GM19099 (cell line): ENCODE measurements around the gene GIMAP5.

ENCODE experiments used
- POLR2A ChIP-seq: IDR thresholded peaks from 3 replicates; pipeline ENCODE4 v1.6.1; 2011; ENCODE audit warnings: low read depth; ENCODE audit not compliant: insufficient read length; ENCODE audit errors: extremely low read depth

GIMAP5 gene

DNA sequence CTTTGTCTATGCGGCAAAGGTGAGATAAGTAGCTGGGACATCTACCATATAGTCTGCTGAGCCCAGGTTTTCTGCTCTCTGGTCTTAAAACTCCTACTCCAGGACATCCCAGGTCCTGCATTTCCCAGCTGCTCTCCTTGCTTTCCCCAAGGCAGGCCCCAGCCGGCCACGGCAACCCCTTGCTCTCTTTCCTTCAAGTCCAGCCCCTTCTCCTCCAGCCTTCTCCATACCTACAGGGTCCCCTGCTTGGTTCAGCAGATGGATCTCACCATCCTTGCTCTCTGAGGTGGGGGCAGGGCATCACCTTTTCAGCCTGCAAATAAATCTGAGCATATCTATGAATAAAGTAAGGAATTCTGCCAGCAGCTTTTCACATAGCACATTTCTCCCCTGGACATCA, 8.7 kb downstream of the GIMAP5 start:
- no peak for TF ChIP-seq POLR2A

DNA sequence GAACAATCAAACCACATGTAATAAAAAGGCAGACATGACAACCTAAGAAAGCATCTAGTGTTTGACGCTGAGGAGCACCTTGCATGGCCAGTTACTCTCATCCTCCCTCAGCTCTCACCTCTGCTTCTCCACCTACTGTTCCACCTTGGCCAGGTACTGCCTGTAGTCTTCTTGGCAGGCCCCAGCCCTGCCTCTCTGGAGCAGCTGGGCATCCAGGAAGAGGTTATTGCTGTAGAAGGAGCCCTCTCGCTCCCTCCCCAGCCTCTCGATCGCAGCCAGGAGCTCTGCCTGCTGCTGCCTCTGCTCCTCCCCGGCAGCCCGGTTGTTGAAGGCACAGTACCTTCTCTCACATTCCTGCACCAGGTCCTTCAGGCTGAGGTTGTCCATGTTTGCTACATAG, 9.7 kb downstream of the GIMAP5 start:
- no peak for TF ChIP-seq POLR2A

DNA sequence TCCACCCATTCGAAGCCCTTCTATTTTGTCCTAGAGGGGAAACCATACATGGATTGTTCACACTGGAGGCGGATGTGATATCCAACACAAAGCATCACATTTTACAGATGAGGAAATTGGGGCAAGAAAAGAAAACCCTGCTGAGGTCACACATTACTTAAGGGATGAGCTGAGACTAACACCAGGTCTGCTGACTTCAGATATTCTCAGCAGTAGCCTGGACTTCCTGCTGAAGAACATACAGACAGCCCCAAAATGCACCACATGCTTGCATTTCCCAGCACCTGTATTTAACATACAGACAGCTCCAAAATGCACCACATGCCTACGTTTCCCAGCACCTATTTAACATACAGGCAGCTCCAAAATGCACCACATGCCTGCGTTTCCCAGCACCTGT, 11.2 kb downstream of the GIMAP5 start:
- no peak for TF ChIP-seq POLR2A

DNA sequence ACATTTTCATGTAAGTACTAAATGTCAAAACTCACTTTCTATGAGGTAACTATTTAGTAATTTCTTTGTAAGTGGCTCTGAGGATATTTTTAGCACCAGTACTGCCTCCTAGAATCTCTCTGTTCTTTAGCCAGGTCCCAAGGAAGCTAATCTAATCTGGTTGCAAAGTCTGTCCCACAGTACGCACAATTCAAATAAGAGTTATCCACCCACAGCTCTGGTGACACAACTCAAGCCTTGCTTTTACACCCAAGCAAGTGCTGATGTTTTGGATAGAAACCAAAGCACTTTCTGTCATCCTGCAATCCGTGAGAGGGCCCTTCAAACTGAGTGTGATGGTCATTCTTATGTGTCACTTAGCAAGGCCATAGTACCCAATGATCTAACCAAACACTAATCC, 14.5 kb downstream of the GIMAP5 start:
- TF ChIP-seq POLR2A = no peak

DNA sequence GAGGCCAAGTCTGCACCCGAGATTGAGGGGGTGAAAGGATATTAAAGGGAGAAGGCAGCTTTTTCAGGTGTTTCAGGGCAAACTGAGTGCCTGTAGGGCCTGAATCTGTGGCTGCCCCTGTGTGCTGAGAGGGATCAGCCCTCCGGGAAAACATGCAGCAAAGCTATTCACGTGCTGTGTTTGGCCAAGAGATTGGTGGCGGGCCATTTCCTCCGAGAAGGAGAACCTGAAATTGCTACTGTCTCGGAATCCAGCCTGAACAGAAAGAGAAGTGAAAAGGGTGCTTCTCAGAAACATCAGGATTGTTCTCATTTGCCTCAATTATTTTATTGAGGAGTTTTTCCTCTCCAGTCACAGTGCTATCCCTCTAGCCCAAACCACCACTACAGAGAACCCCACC, 16.0 kb downstream of the GIMAP5 start:
- no peak for TF ChIP-seq POLR2A

DNA sequence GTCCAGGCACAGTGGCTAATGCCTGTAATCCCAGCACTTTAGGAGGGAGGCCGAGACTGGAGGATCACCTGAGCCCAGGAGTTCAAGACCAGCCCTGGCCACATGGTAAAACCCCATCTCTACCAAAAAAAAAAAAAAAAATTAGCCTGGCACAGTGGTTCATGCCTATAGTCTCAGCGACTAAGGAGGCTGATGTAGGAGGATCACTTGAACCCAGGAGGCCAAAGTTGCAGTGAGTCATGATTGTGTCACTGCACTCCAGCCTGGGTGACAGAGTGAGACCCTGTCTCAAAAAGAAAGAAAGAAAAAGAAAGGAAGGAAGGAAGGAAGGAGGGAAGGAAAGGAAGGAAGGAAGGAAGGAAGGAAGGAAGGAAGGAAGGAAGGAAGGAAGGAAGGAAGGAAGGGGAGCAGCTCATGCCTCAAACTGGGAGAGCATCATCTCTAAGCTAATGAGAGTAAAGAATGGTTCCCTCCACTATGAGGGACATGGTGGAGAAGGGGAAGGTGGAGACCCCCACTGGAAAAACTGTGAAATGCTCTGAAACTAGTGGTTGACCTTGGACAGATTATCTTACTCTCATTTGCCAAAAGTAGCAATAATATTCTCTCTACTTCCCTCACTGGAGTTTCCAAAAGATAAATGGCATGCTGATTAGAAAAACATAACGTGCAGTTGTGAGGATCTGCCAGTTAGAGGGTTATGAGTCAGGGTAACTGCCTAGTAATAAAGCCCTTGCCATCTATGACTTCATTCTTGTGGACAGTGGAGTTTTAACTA, 16.8 kb downstream of the GIMAP5 start:
- no peak for TF ChIP-seq POLR2A

DNA sequence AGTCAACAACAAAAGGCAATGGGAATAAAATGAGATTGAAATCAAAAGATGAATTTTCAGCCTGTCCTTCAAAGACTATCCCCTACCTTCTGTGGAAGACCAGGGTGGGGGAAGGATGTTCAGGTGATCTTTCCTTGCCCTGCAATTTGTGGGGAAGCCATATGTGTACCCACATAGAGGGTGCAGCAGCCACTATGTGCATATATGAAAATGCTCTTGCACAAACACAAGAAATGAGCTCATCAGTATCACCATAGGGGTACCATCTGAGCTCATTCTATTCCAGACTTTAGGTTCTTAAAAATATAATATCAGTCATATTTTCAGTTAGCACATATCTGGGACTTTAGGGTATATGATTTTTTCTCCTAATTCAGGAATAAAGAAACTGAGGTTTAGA, 17.7 kb downstream of the GIMAP5 start:
- TF ChIP-seq POLR2A = no peak

DNA sequence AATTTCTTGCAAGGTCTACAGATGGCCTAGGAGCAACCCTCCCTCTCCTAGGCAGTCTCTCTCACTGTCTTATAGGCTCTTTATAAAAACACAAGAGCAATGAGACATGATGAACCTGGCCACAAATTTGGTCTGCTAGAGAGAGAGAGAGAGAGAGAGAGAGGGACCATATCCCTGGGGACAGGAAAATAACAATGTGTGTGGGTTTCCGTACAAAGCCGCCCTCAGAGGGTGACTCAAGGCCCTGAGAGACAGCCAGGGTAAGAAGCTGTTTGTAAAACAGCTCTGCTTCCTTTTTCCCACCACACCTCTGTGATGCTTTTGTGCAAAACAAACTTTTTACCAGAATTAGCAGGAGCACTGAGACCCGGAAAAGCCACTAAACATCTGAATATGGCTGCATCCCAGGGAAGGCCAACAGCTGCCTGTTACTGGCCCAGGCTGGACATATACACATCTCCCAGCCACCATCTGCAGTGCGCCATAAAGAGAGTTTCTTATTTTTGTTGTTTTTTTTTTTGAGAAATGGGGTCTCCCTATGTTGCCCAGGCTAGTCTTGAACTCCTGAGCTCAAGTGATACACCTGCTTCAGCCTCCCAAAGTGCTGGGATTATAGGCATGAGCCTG, 18.4 kb downstream of the GIMAP5 start:
- no peak for TF ChIP-seq POLR2A

DNA sequence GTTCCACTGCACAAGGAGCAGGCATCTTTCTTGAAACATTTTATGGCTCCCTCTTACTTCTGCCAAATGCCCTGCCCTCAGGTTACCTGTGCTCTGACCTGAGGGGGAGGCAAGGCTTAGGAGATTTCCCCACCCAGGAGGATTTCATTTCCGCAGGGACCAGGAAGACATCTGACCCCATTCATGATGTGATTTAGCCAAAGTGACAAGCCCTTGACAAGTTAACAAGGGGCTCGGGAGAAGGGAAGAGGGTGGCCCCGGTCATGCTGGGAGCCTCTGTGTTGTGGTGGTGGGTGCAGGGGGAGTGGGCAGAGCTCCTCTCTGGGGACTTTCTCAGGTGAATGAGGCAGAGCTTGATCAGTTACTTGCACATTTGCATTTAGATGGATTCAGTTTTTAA, 18.9 kb downstream of the GIMAP5 start:
- TF ChIP-seq POLR2A = no peak

DNA sequence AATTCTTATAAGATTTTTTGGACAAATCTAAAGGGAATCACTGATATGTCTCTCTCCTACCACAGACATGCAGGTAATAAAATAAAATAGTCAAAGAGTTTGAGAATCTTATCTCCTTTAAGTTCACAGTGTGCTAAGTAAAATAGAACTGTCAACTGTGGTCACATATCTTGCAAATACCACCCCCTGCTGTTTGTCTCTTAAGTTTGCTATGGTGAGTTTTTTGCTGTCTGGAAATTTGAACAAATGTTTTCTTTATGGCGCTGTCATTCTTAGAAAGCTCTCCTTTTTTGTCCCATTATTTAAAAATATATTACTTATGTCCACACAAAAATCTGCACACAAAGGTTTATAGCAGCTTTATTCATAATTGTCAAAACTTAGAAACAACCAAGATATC, 19.6 kb downstream of the GIMAP5 start:
- TF ChIP-seq POLR2A = no peak

DNA sequence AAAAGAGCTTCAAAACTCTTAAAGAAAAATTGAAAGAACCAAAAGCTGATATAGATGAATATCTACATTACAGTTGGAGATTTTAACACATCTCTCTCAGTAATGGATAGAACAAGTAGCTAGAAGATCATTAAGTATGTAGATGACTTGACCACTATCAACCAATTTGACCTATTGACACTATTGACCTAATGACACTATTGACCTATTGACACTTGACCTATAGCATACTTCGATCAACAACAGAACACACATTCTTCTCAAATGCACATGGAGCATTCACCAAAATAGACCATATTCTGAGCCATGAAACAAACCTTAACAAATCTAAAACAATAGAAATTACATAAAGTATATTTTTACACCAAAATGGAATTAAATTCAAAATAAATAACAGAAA, 22.3 kb downstream of the GIMAP5 start:
- TF ChIP-seq POLR2A = no peak

DNA sequence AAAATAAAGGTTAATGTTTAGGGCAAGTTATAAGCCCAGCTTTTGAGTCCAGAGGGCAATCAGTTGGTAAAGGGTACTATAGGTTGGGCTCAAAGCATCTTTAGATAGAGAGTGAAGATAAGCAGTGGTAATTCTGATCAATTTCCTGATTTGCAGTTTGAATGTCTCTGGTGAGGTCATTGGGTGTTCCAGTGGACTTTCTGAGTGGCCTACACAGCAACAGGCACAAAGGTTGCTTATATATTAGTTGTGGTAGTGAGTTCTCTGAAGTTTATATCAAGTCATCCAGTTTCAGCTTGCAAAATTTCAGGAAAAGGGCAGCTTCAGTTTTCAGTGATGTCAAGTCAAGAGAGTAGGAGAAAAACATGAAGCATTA, 29.1 kb downstream of the GIMAP5 start:
- TF ChIP-seq POLR2A = no peak

DNA sequence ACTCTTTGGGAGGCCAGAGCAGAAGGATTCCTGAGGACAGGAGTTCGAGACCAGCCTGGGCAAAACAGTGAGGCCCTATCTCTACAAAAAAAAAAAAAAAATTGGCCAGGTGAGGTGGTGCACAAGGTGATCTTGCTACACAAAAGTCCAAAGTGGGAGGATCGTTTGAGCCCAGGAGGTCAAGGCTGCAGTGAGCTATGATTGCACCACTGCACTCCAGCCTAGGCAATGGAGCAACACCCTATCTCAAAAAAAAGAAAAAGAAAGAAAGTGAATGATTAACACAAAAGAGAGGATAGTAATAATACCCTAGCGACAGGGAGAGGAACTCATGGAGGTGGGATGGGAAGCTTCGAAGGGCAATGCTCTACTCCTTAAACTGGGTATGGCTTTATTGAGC, 32.5 kb downstream of the GIMAP5 start:
- TF ChIP-seq POLR2A = no peak

DNA sequence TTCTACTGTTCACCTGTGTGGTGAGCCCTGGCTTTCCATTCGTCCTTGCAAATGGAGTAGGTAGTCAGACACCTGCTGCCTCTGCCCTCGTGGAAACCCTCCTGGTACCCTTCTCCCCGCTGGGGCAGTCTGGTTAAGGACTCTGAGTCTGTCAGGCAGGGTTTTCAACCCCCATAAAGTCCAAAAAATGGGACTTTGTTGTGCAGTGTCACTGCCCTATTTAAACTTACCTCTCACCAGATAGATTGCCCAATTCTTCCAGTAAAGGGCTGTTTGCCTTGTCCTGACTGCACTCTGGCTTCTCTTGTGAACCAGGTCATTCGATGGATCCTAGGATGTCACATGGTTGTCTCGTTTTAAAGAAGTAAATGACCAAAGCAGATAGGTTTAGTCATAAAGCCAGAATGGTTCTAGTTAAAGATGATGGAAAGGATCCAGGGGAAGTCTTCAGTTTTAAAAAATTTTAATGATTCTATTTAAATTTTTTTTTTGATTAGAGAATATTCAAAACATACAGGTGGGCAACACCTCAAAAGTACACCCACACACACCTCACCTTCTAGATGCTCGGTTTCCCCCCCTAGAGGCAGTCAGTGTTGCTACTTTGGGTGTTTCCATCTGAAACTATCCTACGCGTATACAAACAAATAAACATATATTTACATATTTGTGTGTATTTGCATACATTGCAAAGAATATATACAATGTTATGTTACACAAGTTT, 41.0 kb downstream of the GIMAP5 start:
- TF ChIP-seq POLR2A = no peak

DNA sequence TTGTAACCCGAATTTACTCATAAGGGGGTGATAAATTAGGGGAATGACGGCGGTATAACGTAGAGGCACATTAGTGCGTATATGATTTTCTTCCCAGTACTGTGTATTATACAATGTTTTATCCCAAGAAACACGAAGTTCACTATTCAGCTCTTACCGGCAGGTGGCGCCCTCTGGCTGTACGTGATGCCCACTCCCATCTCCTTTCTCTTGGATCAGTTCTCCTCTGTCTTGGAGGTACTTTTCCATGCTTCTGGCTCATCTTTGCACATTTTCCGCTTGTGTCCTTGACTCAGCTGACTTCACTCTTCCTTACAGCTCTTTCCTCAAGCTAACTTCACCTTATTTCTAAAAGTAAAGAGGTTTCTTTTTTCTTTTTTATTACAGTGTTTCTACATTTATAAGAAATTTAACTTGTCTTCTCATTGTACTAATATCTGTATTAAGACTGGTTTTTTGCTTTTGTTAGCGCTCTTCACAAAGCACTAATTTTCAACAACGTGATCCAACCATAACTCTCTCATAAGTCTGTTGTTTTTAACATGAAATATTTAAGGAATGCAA, 41.6 kb downstream of the GIMAP5 start:
- TF ChIP-seq POLR2A = no peak

DNA sequence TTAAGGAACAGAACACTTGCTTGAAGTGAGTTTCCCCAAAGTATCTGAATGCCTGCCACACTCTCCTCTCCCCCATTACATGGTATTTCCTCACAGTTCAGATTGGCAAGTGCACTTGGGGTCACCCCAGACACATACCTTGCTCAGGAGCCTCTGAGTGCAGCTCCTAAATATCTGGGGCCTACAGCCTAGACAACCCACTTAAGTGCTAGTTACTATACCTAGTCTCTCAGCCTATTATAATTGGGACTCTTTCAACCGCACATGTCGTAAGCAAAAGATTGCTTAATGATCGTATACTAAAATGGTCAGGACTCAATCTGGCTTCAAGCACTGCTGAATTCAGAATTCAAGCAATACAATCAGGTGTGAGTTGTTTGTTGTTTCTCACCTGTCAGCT, 43.1 kb downstream of the GIMAP5 start:
- TF ChIP-seq POLR2A = no peak
